Measurements from ENCODE around the gene ARMC5. TPM values are rescaled to one million over a fixed set of nuclear protein-coding genes. Genes with fewer than 3 reads are reported as not detected.
A peak's percentile ranks its signal among the peaks of the same experiment; 100 is the strongest.
"Not testable (repeated sequence)": the region's sequence is repeated elsewhere in the genome, so short reads cannot be mapped to it uniquely, and the experiment has no call there.

The ARMC5 gene
- total RNA-seq, 2 experiments from 2014 or later, result 11.4 to 12.3 TPM

DNA sequence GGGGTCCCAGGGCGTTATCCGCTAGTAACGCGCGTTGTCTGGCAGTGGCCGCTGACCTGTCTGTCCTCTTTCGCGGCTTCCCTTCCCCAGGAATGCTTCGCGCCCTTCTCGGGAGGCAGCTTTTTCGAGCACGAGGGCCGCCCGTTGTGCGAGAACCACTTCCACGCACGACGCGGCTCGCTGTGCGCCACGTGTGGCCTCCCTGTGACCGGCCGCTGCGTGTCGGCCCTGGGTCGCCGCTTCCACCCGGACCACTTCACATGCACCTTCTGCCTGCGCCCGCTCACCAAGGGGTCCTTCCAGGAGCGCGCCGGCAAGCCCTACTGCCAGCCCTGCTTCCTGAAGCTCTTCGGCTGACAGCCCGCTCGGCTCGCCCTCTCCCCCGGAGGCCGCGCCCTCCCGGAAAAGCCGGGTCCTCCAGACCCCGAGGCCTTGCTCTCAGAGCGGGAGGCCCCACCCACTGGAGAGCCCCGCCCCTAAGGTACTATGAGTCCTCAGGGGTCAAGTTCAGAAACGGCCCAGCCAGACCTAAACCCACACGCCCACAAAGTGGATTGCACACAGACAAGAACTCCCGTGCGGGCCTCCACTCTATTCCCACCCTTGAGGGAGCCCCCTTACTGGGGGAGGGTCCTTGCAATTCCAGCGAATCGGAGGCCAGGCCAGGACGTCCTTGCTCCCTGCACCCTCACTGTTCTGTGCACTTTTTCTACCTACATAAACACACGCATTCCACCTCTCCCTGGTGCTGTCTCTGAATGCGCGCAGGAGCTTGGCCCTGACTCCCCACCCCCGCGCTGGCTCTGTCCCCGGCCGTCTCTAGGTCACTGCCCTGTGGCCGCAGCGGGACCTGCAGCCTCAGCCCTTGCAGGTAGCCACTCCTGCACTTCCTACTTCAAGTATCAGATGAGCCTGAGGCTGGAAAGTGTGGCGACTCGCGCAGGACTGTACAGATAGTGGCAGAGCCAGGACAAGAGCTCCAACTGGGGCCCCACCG, 18.2 kb downstream of the ARMC5 start:
- Mint-ChIP-seq H3K4me3 (peak overlapping the region; percentile 62), H3K27ac (peak overlapping the region; percentile 50), H3K4me1 (peaks cover 24% of the 10 kb centered on the region), H3K27me3 (peaks cover 44% of the 10 kb centered on the region), H3K9me3 (no peaks in the 10 kb centered on the region), H3K36me3 (ENCODE audit: low read depth) (no peaks in the 10 kb centered on the region)
- CTCF ChIA-PET, result interaction anchor here (0.9 to 4.4 kb wide), 4 partner anchors 9 to 23 kb away, joined by 3 to 33 read pairs (median 6); partner anchors contain the start of gene ARMC5
- peak; percentile 40 for DNase-seq
- POLR2A ChIA-PET, result no interaction called here

DNA sequence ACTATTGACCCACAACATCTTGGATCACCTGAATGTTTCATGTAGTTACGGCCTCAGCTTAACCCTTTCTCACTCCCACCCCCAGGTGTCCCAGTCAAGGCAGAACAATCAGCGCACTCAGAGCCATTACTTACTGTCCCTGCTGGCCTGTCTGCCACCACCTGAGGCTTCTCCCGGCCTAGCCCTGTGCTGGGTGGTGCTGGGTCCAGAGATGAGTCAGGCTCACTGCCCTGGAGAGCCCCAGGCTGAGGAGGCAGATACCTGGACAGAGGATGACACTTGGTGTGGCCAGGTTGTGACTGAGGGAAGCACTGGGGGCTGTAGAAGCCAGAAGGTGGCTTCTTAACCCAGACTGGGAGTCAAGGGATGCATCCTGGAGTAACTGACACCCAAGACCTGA, 19.7 kb downstream of the ARMC5 start:
- H3K4me3 Mint-ChIP-seq, result no peak overlapping the region
- no peak for DNase-seq
- H3K9me3 Mint-ChIP-seq, result no peaks in the 10 kb centered on the region
- POLR2A ChIA-PET, result interaction anchor here (0.6 kb wide), 1 partner anchor 7 kb away, joined by 3 read pairs; no protein-coding TSS in a partner anchor
- CTCF ChIA-PET, result interaction anchor here (0.7 to 4.4 kb wide), 3 partner anchors 9 to 673 kb away, joined by 3 to 33 read pairs (median 4); partner anchors contain the start of gene ARMC5
- H3K27me3 Mint-ChIP-seq, result peaks cover 35% of the 10 kb centered on the region
- no peak overlapping the region for H3K27ac Mint-ChIP-seq
- peaks cover 19% of the 10 kb centered on the region for H3K4me1 Mint-ChIP-seq
- H3K36me3 Mint-ChIP-seq (ENCODE audit: low read depth), result no peaks in the 10 kb centered on the region

GRCh38 chr16:31479751-31480150, 20.4 kb downstream of the ARMC5 start:
- ChIA-PET CTCF (interaction anchor here (0.6 to 4.4 kb wide), 3 partner anchors 9 to 20 kb away, joined by 3 to 33 read pairs (median 4); partner anchors contain the start of gene ARMC5), POLR2A (no interaction called here)
- DNase-seq, result no peak
- Mint-ChIP-seq H3K4me3 (no peak overlapping the region), H3K27ac (no peak overlapping the region), H3K9me3 (no peaks in the 10 kb centered on the region), H3K27me3 (peaks cover 29% of the 10 kb centered on the region), H3K36me3 (ENCODE audit: low read depth) (no peaks in the 10 kb centered on the region), H3K4me1 (peaks cover 19% of the 10 kb centered on the region)

GRCh38 chr16:31480851-31481536, 21.7 kb downstream of the ARMC5 start:
- CTCF ChIA-PET, result interaction anchor here (0.6 kb wide), 1 partner anchor 36 kb away, joined by 3 read pairs; no protein-coding TSS in a partner anchor
- H3K4me3 Mint-ChIP-seq, result no peak overlapping the region
- no peak for DNase-seq
- peaks cover 28% of the 10 kb centered on the region for H3K27me3 Mint-ChIP-seq
- peaks cover 18% of the 10 kb centered on the region for H3K4me1 Mint-ChIP-seq
- H3K27ac Mint-ChIP-seq, result no peak overlapping the region
- H3K36me3 Mint-ChIP-seq (ENCODE audit: low read depth), result no peaks in the 10 kb centered on the region
- POLR2A ChIA-PET, result no interaction called here
- no peaks in the 10 kb centered on the region for H3K9me3 Mint-ChIP-seq

DNA sequence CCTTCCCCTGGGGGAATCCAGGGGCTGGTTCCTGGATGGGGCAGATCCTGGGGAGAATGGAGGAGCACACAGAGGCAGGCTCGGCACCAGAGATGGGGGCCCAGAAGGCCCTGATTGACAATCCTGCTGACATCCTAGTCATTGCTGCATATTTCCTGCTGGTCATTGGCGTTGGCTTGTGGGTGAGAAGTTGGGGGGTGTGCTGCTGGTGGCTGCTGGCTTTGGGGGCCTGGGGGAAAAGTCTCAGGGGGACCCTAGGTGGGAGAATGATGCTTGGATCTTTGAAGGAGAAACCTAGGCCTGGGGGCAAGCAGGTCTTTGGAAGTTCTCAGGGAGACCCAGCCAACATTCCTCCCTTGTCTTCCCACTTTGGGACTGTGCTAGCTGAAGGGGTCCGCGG, 23.8 kb downstream of the ARMC5 start, which contains the start of gene SLC5A2:
Gene SLC5A2, plus strand, starts transcription at position 43 of the 400 bp plus-strand sequence. Its CDS starts 14 bp downstream, at position 57.
- ChIA-PET POLR2A (no interaction called here), CTCF (interaction anchor here (0.9 kb wide), 1 partner anchor 22 kb away, joined by 3 read pairs; no protein-coding TSS in a partner anchor)
- H3K27me3 Mint-ChIP-seq, result peaks cover 20% of the 10 kb centered on the region
- no peak within 1 kb of the TSS for H3K27ac Mint-ChIP-seq
- no peaks in the 10 kb centered on the region for H3K36me3 Mint-ChIP-seq (ENCODE audit: low read depth)
- no peak for DNase-seq
- peaks cover 7% of the 10 kb centered on the region for H3K4me1 Mint-ChIP-seq
- H3K9me3 Mint-ChIP-seq, result no peaks in the 10 kb centered on the region
- H3K4me3 Mint-ChIP-seq, result no peak within 1 kb of the TSS

DNA sequence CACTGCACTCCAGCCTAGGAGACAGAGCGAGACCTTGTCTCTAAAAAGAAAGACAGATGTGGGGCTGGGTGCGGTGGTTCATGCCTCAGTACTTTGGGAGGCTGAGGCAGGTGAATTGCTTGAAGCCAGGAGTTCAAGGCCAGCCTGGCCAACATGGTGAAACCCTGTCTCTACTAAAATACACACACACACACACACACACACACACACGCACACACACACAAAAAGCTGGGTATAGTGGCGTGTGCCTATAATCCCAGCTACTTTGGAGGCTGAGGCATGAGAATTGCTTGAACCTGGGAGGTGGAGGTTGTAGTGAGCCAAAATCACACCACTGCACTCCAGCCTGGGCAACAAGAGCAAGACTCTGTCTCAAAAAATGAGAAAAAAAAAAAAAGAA, 24.7 kb downstream of the ARMC5 start:
- DNase-seq; H3K27ac Mint-ChIP-seq; H3K36me3 Mint-ChIP-seq (ENCODE audit: low read depth); H3K4me1 Mint-ChIP-seq; POLR2A ChIA-PET; H3K4me3 Mint-ChIP-seq; H3K9me3 Mint-ChIP-seq: not testable (repeated sequence)
- CTCF ChIA-PET, result interaction anchor here (0.9 kb wide), 1 partner anchor 9 kb away, joined by 3 read pairs; no protein-coding TSS in a partner anchor
- H3K27me3 Mint-ChIP-seq, result peaks cover 19% of the 10 kb centered on the region

- Mint-ChIP-seq H3K36me3 (ENCODE audit: low read depth) (no peaks in the 10 kb centered on the region), H3K27ac (no peak overlapping the region), H3K27me3 (peaks cover 18% of the 10 kb centered on the region), H3K4me1 (peaks cover 6% of the 10 kb centered on the region), H3K4me3 (no peak overlapping the region), H3K9me3 (no peaks in the 10 kb centered on the region)
- POLR2A ChIA-PET, result no interaction called here
- CTCF ChIA-PET, result no interaction called here
- no peak for DNase-seq
These were observed 25.3 kb downstream of the ARMC5 start for GRCh38 chr16:31484491-31485171.

DNA sequence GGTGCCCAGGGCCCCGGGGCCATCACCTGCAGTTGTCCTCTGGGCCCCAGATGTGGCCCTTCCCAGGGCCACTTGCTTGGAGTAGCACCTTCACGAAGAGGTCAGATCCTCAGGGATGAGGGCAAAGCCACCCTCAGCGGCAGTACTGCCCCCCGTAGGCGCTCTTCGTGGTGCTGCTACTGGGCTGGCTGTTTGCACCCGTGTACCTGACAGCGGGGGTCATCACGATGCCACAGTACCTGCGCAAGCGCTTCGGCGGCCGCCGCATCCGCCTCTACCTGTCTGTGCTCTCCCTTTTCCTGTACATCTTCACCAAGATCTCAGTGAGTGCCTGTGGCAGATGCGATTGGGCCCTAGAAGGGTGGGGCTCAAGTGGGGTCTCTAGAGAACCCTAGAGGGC, 26.3 kb downstream of the ARMC5 start:
- Mint-ChIP-seq H3K4me1 (peaks cover 6% of the 10 kb centered on the region), H3K9me3 (no peaks in the 10 kb centered on the region), H3K36me3 (ENCODE audit: low read depth) (peaks cover under 1% of the 10 kb centered on the region), H3K27me3 (peaks cover 14% of the 10 kb centered on the region), H3K4me3 (no peak overlapping the region), H3K27ac (no peak overlapping the region)
- ChIA-PET POLR2A (no interaction called here), CTCF (interaction anchor here (2.1 kb wide), 1 partner anchor 8 kb away, joined by 6 read pairs; no protein-coding TSS in a partner anchor)
- no peak for DNase-seq

DNA sequence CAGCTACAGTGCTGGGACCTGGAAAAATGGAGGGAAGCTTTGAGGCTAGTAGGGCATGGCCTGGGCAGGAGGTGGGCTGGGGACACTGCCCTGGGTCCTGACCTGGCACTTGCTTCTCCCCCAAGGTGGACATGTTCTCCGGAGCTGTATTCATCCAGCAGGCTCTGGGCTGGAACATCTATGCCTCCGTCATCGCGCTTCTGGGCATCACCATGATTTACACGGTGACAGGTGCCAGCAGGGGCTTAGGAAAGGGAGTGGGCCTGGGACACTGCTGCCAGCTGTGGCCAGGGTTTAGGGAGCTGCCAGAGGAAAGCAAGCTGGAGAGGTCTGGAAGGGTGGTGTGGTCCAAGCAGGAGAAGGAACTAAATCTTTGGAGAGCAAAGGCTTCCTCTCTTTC, 26.7 kb downstream of the ARMC5 start:
- H3K9me3 Mint-ChIP-seq, result no peaks in the 10 kb centered on the region
- POLR2A ChIA-PET, result interaction anchor here (0.6 kb wide), 1 partner anchor 7 kb away, joined by 3 read pairs; no protein-coding TSS in a partner anchor
- CTCF ChIA-PET, result interaction anchor here (2.1 kb wide), 1 partner anchor 9 kb away, joined by 6 read pairs; no protein-coding TSS in a partner anchor
- H3K27ac Mint-ChIP-seq, result no peak overlapping the region
- H3K36me3 Mint-ChIP-seq (ENCODE audit: low read depth), result peaks cover 2% of the 10 kb centered on the region
- no peak for DNase-seq
- H3K27me3 Mint-ChIP-seq, result peaks cover 10% of the 10 kb centered on the region
- H3K4me3 Mint-ChIP-seq, result no peak overlapping the region
- peaks cover 6% of the 10 kb centered on the region for H3K4me1 Mint-ChIP-seq

DNA sequence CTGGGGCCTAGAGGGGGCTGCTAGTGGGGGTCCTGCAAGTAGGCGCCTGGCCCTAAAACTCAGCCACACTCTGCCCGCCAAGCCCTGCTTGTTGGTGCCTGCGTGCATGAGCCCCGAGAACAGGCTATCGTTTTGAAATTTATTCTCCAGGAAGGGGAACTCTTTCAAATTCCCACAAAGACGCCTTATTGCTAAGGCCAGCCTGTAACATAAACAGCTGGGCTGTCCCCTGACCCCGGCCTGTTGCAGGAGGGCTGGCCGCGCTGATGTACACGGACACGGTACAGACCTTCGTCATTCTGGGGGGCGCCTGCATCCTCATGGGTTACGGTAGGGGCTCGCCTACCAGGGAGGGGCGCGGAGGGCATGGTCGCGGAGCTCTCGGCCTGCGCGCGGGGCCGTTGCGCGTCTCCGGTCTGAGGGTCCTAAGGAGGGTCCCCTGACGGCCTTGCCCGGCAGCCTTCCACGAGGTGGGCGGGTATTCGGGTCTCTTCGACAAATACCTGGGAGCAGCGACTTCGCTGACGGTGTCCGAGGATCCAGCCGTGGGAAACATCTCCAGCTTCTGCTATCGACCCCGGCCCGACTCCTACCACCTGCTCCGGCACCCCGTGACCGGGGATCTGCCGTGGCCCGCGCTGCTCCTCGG, 27.9 kb downstream of the ARMC5 start:
- H3K27ac Mint-ChIP-seq, result peak overlapping the region; percentile 80
- ChIA-PET CTCF (interaction anchor here (1.0 to 2.1 kb wide), 4 partner anchors 8 to 27 kb away, joined by 3 to 6 read pairs (median 4); partner anchors contain the start of gene RUSF1), POLR2A (no interaction called here)
- peak overlapping the region; percentile 84 for H3K4me3 Mint-ChIP-seq
- H3K27me3 Mint-ChIP-seq, result peaks cover 6% of the 10 kb centered on the region
- DNase-seq, result no peak
- peaks cover 2% of the 10 kb centered on the region for H3K36me3 Mint-ChIP-seq (ENCODE audit: low read depth)
- H3K4me1 Mint-ChIP-seq, result peaks cover 6% of the 10 kb centered on the region
- H3K9me3 Mint-ChIP-seq, result no peaks in the 10 kb centered on the region

DNA sequence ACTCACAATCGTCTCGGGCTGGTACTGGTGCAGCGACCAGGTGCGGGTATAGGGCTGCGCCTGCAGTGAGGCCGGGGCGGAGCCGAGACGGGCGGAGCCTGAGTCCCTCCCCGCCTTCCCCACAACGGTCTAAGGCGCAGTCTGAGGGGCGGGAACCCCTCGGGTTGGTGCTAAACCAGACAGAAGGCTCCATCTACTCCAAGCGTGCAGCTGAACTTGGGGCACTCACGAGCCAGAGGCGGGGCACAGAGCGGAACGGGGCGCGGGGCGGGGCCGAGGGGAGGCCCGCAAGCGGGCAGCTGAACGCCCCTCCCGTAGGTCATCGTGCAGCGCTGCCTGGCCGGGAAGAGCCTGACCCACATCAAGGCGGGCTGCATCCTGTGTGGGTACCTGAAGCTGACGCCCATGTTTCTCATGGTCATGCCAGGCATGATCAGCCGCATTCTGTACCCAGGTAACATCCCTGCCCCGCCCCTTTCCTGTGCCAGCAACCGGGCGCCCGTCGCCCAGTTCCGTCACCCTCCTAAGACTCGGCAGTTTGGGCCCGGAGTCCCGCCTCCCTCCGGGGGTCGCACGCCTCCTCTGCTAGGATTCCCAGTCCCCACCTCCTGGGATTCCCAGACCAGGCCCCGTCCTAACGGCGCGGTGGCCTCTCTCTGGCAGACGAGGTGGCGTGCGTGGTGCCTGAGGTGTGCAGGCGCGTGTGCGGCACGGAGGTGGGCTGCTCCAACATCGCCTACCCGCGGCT, 28.6 kb downstream of the ARMC5 start:
- no peaks in the 10 kb centered on the region for H3K9me3 Mint-ChIP-seq
- DNase-seq, result peak; percentile 69
- H3K27ac Mint-ChIP-seq, result peak overlapping the region; percentile 80
- peaks cover 2% of the 10 kb centered on the region for H3K36me3 Mint-ChIP-seq (ENCODE audit: low read depth)
- peaks cover 6% of the 10 kb centered on the region for H3K27me3 Mint-ChIP-seq
- ChIA-PET CTCF (interaction anchor here (1.0 to 2.1 kb wide), 7 partner anchors 9 to 373 kb away, joined by 3 to 6 read pairs (median 4); partner anchors contain the start of gene RUSF1), POLR2A (no interaction called here)
- H3K4me1 Mint-ChIP-seq, result peaks cover 6% of the 10 kb centered on the region
- peak overlapping the region; percentile 84 for H3K4me3 Mint-ChIP-seq
